ENCODE data around the gene SHB. TPM values are rescaled to one million over a fixed set of nuclear protein-coding genes. Genes with fewer than 3 reads are reported as not detected.
A peak's percentile ranks its signal among the peaks of the same experiment; 100 is the strongest.

SHB gene
- total RNA-seq, 1 experiment from 2014 or later = 29.6 TPM

- no peak for DNase-seq (ENCODE audit: unreplicated experiment)
- Mint-ChIP-seq H3K36me3 (ENCODE audit: insufficient read depth, unreplicated experiment) (peaks cover 17% of the 10 kb centered on the region), H3K27ac (ENCODE audit: low read depth, unreplicated experiment) (no peak overlapping the region), H3K27me3 (ENCODE audit: insufficient read depth, unreplicated experiment) (no peaks in the 10 kb centered on the region), H3K4me3 (ENCODE audit: unreplicated experiment) (no peak overlapping the region), H3K9me3 (ENCODE audit: unreplicated experiment) (no peaks in the 10 kb centered on the region), H3K4me1 (ENCODE audit: insufficient read depth, unreplicated experiment) (peaks cover 35% of the 10 kb centered on the region)
- ChIA-PET CTCF (interaction anchor here (1.2 to 1.3 kb wide), 3 partner anchors 34 to 111 kb away, joined by 3 to 4 read pairs (median 3); no protein-coding TSS in a partner anchor), POLR2A (interaction anchor here (1.6 kb wide), 1 partner anchor 19 kb away, joined by 4 read pairs; no protein-coding TSS in a partner anchor)
- intact Hi-C loops (cut with micrococcal nuclease) = no loop called here
- BruUV-seq (replicated peaks) = no TSS peak
- TF ChIP-seq CTCF (IDR thresholded peaks at IDR 0.05; ENCODE audit: unreplicated experiment) = no peak
These were observed 113.1 kb downstream of the SHB start for GRCh38 chr9:37955781-37956422.

DNA sequence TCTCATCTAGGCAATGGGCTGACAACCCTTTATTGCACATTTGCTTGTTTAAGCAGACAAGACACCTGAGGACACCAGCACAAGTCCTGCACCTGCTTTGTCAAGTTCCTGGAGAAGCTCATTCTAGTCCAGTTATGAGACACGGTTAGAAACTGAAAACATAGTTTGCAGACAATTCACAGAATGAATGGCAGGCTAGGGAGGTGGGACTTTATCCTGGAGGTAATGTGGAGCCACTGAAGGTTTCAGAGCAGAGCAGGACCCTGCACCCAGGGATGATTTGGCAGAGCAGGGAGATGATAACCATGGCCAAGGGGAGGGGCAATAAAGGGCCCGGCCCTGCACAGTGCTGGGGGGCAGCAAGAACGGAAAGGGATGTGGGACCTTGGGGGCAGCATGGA, 114.4 kb downstream of the SHB start:
- Mint-ChIP-seq H3K27me3 (ENCODE audit: insufficient read depth, unreplicated experiment) (no peaks in the 10 kb centered on the region), H3K9me3 (ENCODE audit: unreplicated experiment) (no peaks in the 10 kb centered on the region), H3K4me1 (ENCODE audit: insufficient read depth, unreplicated experiment) (peaks cover 35% of the 10 kb centered on the region), H3K36me3 (ENCODE audit: insufficient read depth, unreplicated experiment) (peaks cover 29% of the 10 kb centered on the region), H3K27ac (ENCODE audit: low read depth, unreplicated experiment) (peak overlapping the region; percentile 84), H3K4me3 (ENCODE audit: unreplicated experiment) (peak overlapping the region; percentile 13)
- intact Hi-C loops (cut with micrococcal nuclease) = no loop called here
- ChIA-PET CTCF (interaction anchor here (1.3 kb wide), 1 partner anchor 62 kb away, joined by 4 read pairs; no protein-coding TSS in a partner anchor), POLR2A (no interaction called here)
- no peak for DNase-seq (ENCODE audit: unreplicated experiment)
- TF ChIP-seq CTCF (IDR thresholded peaks at IDR 0.05; ENCODE audit: unreplicated experiment) = no peak
- BruUV-seq (replicated peaks) = no TSS peak

DNA sequence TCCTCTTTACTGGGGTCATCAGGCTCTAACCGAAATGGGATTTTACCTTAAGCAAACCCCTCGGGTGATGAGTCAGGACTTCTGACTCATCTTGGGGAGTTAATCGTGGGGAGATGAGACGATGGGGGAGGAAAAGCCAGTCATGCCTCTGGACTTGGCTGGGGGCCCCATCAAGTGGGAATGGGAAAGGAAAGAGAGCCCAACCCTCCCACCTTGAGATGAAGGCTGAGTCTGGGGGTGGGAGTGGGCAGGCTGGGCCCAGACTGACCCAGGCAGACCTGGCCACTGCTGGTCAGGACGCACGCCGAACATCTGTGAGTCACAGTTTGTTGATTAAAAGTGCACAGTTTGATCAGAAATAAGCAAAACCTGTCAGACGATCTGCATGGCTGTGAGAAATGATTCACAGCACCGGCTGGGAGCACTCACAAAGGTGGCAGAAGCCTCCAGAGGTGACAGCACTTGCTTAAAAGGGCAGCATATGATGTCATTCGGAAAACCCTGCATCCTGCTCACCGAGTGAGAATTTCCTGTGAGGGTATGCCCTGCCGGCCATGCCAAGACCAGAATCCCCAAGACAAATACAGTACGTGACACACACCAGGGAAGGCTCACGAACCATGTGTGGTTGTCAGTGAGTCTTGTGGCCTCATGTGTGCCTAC, 115.1 kb downstream of the SHB start:
- DNase-seq (ENCODE audit: unreplicated experiment) = peak; percentile 95
- no peak for TF ChIP-seq CTCF (IDR thresholded peaks at IDR 0.05; ENCODE audit: unreplicated experiment)
- Mint-ChIP-seq H3K4me3 (ENCODE audit: unreplicated experiment) (peak overlapping the region; percentile 52), H3K27me3 (ENCODE audit: insufficient read depth, unreplicated experiment) (no peaks in the 10 kb centered on the region), H3K27ac (ENCODE audit: low read depth, unreplicated experiment) (peak overlapping the region; percentile 84), H3K36me3 (ENCODE audit: insufficient read depth, unreplicated experiment) (peaks cover 29% of the 10 kb centered on the region), H3K4me1 (ENCODE audit: insufficient read depth, unreplicated experiment) (peaks cover 35% of the 10 kb centered on the region), H3K9me3 (ENCODE audit: unreplicated experiment) (no peaks in the 10 kb centered on the region)
- CTCF ChIA-PET = no interaction called here
- BruUV-seq (replicated peaks) = no TSS peak
- POLR2A ChIA-PET = no interaction called here
- intact Hi-C loops (cut with micrococcal nuclease) = loop anchor here (2.0 kb wide), 1 partner anchor 13 kb away; no protein-coding TSS in a partner anchor

DNA sequence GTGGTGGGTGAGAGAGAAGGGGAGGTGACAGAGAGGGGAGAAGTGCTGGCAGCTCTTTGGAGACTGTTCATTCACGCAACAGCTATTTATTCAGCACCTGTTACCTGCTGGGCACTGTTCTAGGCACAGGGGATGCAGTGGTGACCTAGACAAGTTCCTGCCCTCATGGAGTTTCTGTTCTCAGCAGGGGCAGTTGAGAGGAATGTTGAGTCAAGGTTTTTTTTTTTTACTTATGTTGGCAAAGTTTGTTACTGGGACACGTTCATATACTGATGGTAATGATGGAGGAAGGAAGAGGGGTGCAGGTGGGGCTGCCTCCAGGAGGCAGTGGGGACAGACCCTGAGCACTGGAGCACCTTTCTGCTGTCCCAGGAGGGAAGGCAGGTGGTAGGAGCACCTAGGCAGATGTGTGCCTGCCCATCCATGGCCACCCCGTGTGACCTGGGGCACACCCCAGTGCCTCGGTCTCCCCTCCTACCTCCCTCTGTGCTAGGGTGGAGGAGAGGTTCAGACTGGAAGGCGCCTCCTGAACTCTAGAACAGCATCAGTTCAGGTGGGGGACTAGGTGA, 115.7 kb downstream of the SHB start:
- Mint-ChIP-seq H3K9me3 (ENCODE audit: unreplicated experiment) (no peaks in the 10 kb centered on the region), H3K27me3 (ENCODE audit: insufficient read depth, unreplicated experiment) (no peaks in the 10 kb centered on the region), H3K36me3 (ENCODE audit: insufficient read depth, unreplicated experiment) (peaks cover 33% of the 10 kb centered on the region), H3K27ac (ENCODE audit: low read depth, unreplicated experiment) (peak overlapping the region; percentile 84), H3K4me1 (ENCODE audit: insufficient read depth, unreplicated experiment) (peaks cover 35% of the 10 kb centered on the region), H3K4me3 (ENCODE audit: unreplicated experiment) (peak overlapping the region; percentile 52)
- TF ChIP-seq CTCF (IDR thresholded peaks at IDR 0.05; ENCODE audit: unreplicated experiment) = no peak
- no TSS peak for BruUV-seq (replicated peaks)
- ChIA-PET CTCF (no interaction called here), POLR2A (interaction anchor here (0.9 to 1.1 kb wide), 2 partner anchors 12 to 71 kb away, joined by 3 read pairs; no protein-coding TSS in a partner anchor)
- intact Hi-C loops (cut with micrococcal nuclease) = loop anchor here (2.0 kb wide), 1 partner anchor 14 kb away; no protein-coding TSS in a partner anchor
- DNase-seq (ENCODE audit: unreplicated experiment) = no peak
